HG02840 (cell line): Measurements from ENCODE around the gene CCDC78.

Experiments
- ATAC-seq: cut with Tn5 transposase; IDR thresholded peaks from one replicate; pipeline ENCODE4 v1.9.1; 2021; ENCODE audit warnings: mild to moderate bottlenecking, moderate library complexity, moderate number of reproducible peaks; ENCODE audit not compliant: unreplicated experiment, low FRiP score

The CCDC78 gene

DNA sequence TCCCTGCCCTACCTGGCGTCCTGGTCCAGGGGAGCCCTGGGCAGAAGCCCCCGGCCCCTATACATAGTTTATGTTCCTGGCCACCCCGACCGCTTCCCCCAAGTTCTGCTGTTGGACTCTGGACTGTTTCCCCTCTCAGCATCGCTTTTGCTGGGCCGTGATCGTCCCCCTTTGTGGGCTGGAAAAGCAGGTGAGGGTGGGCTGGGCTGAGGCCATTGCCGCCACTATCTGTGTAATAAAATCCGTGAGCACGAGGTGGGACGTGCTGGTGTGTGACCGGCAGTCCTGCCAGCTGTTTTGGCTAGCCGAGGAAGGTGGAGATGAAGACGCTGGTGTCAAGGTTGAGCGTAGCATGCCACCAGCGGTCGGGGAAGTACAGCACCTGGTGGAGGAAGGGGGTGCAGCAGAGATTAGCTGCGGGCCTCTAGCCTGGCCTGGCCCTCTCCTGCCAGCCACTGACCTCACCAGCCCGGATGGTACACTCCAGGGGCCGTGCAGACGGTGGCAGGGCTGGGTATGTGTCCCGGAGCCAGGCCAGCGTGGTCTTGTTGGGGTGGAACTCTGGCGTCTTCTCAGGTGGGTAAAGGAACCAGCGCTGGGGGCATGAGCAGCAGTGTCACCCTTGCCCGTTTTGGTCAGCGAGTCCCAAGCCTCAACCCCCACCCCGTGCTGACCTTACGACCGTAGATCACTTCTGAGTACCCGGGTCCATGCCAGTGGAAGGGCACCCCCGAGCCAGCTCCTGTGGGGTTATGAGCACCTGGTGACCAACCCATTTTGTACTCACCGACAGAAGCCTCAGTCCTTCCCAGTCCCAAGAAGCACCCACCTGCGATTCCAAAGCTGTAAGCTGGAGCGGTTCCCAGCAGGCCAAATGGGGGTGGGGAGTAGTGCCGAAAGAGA lies 43.5 kb downstream of the CCDC78 start:
- no peak for ATAC-seq

DNA sequence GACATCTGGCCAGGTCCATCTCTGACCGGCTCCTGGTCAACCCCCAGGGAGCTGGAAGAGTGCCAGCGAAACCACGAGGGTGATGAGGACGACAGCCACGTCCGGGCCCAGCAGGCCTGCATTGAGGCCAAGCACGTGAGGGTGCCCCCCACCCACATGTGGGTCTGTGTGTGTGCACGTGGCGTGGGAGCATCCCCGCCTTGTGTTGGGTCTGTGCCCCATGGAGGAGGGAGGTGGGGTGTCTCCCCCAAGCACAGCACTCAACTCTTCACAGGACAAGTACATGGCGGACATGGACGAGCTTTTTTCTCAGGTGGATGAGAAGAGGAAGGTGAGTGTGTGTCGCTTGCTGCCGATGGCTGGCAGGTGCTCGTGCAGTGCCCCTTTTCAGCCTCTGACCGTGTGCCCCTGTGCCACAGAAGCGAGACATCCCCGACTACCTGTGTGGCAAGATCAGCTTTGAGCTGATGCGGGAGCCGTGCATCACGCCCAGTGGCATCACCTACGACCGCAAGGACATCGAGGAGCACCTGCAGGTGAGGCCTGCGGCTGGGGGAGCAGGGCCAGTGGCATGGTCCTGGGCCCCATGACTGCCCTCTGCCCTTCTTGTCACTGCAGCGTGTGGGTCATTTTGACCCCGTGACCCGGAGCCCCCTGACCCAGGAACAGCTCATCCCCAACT lies 44.4 kb downstream of the CCDC78 start:
- ATAC-seq: no peak

DNA sequence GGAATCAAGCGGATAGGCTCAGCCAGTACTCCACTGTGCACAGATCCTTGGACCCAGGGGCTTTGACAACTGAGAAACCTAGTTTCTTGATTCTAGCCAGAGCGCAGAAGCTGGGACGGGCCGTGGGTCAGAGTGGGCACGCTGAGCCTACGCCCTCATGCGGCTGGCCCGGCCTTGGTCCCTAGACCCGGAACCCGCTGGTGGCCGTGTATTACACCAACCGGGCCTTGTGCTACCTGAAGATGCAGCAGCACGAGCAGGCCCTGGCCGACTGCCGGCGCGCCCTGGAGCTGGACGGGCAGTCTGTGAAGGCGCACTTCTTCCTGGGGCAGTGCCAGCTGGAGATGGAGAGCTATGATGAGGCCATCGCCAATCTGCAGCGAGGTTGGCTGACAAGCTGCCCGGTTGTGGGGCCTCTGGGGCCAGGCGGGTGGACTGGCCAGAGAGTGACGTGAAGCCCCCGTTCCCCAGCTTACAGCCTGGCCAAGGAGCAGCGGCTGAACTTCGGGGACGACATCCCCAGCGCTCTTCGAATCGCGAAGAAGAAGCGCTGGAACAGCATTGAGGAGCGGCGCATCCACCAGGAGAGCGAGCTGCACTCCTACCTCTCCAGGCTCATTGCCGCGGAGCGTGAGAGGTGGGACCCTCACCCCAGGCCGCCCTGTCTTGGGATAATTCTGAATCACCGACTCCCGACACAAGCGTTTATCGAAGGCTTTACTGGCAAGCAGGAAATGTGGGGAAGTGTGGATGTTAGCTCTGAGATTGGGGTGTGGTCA lies 45.1 kb downstream of the CCDC78 start:
- no peak for ATAC-seq

DNA sequence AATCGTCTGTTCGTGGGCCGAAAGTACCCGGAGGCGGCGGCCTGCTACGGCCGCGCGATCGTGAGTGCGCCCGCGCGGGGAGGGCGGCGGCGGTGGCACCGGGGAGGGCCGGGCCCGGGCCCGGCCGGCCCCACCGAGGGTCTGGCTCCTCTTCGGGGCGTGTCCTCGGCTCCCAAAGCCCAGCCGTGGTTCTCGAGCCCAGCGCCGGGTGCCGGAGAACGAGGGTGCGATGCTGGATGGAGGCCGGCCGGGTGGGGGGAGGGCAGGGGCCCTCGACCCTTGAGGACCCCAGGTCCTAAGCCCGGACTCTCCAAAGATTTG lies 45.7 kb downstream of the CCDC78 start:
- no peak for ATAC-seq

DNA sequence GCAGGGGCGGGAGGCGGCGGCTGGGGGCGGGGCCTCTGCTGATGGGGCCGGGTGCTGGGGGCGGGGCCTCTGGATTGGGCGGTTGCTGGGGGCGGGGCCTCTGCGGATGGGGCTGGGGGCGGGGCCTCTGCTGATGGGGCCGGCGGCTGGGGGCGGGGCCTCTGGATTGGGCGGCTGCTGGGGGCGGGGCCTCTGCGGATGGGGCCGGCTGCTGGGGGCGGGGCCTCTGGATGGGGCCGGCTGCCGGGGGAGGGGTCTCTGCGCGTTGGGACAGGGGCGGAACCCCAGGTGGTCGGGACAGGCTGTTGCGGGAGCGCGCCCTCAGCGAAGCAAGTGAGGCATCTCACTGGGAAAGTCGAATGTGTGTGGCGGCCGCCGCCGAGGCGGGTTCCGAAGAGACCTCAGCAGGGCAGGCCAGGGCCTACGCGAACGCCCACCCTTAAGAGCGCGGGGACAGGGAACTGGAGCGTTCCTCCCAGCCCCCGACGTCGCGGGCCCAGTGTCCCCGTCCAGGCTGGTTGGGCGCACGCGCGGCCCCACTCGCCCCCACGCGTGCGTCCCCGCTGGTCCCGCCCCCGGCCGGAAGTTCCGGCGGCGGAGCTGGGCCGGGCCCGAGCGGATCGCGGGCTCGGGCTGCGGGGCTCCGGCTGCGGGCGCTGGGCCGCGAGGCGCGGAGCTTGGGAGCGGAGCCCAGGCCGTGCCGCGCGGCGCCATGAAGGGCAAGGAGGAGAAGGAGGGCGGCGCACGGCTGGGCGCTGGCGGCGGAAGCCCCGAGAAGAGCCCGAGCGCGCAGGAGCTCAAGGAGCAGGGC lies 46.2 kb downstream of the CCDC78 start, which contains the start of gene STUB1:
STUB1 (plus strand) TSS at position 597 of the 811 bp plus-strand sequence; CDS start at position 713, 116 bp downstream.
- peak; percentile 31 for ATAC-seq

DNA sequence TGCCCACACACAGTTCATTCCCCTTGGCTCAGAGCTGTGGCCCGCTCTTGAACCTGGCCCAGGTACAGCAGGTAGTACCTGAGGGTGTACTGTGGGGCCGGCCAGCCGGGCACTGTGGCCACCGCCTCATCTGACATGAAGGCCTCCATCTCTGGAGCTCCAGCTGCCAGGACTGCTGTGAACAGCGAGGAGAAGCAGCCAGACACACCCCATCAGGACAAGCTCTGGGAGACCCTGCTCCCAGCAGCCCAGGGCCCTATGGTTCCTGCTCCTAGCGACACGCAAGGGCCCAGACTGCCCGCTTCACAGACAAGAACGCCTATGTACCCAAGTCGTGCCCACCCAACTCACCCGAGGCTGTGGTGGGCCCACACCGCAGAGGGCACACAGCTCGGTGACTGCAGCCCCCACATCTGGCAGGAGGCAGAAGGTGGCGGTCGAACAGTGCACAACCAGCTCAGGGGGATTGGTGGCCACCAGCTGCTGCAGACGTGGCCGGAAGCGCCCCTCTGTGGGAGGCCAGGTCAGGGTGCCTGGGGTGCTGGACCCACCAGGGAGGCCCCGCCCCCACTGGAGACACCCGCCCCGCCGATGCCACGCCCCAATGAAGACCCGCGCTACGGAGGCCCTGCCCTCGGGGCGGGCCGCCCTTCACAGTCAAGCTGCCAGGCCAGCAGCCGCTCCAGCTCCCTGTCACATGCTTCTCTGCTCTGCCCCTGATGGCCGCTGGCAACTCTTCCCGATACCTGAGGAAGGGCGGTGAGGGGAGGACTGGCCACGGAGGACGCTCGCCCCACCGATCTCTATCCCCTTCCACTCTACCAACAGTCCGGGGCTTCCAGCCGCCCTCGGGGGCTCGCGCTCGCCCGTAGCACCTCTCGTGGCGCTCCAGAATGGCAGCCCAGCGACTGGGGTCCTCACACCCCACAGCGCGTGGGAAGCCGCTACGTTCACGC lies 47.1 kb downstream of the CCDC78 start:
- ATAC-seq: peak; percentile 4

DNA sequence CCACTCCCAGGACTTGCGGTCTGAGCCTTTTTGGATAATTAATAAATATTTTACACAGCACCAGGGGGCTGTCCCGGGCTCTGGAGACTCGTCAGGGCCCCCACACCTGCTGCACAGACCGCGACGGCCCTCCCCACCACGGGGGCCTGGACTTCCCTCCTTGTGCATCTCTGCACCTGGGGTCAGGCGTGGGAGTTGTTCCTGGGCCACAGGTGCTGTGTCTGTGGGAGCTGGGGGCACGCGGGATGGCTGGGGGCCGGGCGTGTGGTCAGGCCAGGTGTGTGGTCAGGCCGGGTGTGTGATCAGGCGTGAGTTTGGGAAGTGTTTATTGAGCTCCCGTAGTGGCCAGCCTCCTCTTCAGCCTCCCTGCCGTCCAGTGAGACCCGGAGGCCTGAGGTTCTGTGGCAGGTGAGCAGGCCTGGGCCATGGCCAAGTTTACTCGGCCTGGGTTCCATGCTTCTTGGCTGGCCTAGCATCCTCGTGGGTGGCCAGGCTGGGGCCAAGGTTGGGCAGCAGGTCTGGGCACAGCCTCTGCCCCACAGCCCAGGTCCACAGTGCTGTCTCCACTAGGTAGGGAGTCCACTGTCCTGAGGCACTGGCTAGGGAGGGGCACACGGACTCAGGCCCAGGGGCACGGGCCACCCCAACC lies 47.9 kb downstream of the CCDC78 start:
- no peak for ATAC-seq

DNA sequence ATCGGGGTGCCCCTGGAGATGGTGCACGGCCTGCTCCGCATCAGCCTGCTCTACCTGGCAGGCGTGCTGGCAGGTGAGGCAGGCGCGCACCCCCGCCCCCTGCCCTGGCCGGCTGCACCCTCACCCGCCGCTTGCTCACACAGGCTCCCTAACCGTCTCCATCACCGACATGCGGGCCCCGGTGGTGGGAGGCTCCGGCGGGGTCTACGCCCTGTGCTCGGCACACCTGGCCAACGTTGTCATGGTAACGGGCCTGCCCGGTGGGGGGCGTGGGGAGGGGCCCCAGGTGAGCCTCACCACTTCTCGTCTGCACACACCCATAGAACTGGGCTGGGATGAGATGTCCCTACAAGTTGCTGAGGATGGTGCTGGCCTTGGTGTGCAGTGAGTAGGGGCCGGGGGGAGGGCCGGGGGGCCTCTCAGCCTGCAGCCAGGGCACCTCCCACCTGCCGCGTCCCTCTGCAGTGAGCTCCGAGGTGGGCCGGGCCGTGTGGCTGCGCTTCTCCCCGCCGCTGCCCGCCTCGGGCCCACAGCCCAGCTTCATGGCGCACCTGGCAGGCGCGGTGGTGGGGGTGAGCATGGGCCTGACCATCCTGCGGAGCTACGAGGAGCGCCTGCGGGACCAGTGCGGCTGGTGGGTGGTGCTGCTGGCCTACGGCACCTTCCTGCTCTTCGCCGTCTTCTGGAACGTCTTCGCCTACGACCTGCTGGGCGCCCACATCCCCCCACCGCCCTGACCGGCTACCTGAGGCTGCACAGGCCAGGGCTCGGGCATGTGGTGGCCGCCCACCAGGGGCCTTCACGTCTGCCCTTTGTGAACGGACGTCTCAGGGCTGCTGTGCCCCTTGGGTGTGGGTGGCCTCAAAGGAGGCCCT lies 48.7 kb downstream of the CCDC78 start:
- ATAC-seq: no peak

DNA sequence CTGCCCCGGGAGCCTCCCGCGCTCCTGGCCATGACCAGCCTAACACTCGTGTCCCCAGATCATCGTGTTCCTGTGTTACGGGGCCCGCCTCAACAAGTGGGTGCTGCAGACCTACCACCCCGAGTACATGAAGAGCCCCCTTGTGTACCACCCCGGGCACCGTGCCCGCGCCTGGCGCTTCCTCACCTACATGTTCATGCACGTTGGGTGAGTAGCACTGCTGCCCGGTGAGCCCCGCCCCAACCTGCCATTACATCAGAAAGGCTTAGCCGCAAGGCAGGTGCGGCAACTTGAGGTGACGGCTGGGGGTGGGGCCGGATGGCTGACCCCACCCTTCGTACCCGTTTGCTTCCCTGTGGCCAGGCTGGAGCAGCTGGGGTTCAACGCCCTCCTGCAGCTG lies 49.3 kb downstream of the CCDC78 start:
- no peak for ATAC-seq

DNA sequence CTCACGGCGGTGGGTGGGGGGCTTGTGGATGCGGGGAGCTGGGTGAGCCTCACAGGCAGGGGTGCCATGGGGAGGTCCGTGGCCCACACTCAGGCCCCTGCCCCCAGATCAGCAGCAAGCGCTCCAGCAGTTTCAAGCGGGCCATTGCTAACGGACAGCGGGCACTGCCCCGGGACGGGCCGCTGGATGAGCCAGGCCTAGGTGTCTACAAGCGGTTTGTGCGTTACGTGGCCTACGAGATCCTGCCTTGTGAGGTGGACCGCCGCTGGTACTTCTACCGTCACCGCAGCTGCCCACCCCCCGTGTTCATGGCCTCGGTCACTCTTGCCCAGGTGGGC lies 49.7 kb downstream of the CCDC78 start:
- ATAC-seq: no peak

DNA sequence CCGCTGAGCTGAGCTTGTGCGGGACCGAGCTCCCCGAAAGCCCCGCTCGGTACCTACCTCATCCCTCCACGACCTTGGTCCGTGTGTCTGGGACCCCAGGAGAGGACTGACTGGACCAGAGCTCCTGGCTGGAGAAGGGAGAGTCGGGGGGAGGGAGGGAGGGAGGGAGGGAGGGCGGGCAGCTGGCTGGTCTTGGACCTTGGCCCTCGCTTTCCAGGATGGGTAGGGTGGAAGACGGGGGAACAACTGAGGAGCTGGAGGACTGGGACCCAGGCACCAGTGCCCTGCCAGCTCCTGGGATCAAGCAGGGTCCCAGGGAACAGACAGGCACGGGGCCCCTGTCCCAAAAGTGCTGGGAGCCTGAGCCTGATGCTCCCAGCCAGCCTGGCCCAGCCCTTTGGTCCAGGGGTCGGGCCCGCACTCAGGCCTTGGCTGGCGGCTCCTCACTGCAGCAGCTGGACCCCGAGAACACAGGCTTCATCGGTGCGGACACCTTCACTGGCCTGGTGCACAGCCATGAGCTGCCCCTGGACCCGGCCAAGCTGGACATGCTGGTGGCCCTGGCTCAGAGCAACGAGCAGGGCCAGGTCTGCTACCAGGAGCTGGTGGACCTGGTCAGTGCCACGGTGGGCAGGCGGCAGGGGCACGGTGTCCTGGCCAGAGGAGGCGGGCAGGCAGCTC lies 50.2 kb downstream of the CCDC78 start:
- no peak for ATAC-seq

DNA sequence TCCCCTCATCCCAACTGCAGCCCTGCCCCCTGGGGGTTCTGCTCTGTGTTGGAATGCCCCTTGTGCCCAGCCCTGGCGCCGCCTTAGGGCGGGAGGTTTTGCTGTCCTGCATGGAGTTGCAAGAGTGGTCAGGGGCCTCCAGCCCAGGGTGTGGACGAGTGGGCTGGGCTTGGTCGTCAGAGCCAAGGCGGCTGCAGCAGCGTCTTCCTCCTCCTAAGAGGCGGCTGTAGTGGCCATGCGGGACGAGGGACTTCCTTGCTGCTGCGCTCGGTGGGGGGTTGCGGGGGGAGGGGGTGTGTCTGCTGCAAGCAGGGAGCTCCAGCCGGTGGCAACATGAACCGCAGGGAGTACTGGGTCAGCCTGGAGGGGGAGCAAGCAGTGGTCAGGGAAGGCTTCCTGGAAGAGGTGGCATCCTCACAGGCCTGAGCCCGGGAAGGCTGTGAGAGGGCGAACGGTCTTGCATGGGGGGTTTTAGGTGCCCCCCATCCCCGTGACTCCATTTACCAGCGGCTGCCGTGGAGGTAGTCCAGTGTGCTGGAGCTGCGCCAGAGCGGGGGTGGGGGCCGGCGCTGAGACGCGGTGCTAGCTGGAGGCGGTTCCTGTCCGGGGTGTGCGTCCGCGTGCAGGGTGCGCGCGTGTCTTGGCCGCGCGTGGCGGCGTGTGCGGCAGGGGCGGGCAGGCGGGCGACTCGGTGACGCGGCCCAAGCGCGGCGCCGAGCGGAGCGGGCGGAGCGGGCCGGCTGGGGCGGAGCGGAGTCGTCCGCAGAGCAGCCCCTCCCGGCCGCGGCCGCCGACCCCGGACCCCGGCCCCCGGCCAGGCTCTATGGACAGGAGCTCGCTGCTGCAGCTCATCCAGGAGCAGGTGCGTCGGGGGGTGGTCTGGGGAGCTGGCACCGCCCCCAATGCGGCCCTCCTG lies 51.0 kb downstream of the CCDC78 start, which contains the start of gene RHBDL1:
RHBDL1 (plus strand) TSS at position 704 of the 916 bp plus-strand sequence; CDS start at position 824, 120 bp downstream.
- no peak for ATAC-seq

DNA sequence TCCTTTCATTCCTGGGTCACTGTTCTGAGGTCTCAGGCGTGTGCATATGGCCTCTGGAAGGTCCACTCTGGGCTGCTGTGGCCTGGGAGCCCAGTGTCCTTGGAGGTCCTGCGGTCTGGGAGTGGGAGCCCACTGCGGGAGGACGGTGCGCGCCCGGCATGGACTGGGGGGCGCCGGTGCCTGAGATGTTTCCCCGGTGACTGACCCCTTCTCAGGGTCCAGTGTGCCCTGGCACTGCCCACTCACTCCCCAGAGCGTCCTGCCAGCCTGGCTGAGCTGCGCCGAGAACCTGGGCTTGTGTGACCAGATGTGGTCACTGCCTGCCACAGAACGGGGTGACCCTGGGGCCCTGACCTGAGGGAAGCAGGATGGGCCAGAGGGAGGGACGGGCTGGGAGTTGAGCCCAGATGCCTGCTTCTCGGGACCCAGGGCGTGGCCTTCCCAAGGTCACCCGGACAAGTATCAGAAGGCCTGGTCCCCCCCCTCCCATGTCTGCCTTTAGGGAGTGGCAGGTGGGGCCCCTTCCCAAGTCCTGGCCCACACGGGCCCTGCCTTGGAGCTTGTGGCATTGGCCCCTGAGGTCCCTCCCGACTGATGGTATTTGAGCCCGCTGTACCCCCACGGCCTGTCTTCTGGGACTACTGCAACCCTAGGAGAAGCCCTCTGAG lies 51.9 kb downstream of the CCDC78 start:
- no peak for ATAC-seq

DNA sequence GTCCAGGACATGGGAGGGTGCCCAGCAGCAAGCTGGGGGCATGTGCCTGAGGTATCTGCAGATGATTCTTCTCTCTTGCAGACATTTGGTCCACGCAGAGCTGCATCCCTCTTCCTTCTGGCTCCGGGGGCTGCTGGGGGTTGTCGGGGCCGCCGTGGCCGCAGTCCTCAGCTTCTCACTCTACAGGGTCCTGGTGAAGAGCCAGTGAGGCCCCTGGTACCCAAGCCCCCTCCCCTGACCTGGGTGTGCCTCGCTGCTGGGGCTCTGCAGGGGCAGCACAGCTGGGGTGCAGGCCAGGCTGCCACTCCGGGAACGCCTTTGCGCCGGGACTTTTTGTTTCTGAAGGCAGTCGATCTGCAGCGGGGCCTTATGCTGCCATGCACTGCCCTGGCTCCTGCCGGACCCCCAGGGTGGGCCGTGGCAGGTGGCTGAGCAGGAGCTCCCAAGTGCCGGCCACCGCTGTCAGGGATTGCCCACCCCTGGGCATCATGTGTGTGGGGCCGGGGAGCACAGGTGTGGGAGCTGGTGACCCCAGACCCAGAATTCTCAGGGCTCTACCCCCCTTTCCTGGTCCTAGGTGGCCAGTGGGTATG lies 52.7 kb downstream of the CCDC78 start:
- ATAC-seq: no peak

DNA sequence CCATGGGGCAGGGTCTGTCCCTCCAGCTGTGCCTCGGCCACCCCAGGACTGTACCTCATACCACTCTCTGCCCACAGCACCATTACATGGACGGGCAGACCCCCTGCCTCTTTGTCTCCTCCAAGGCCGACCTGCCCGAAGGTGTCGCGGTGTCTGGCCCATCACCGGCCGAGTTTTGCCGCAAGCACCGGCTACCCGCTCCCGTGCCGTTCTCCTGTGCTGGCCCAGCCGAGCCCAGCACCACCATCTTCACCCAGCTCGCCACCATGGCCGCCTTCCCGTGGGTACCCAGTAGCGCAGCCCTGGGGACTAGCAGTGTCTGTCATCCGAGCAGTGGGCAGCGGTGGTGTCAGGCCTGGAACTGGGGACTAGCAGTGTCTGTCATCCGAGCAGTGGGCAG lies 53.4 kb downstream of the CCDC78 start:
- ATAC-seq: no peak
